H54 (cell line): ENCODE results near the gene SCN2B.
"Not testable (repeated sequence)": the region's sequence is repeated elsewhere in the genome, so short reads cannot be mapped to it uniquely, and the experiment has no call there.

Experiments
- DNase-seq: peaks from one replicate; pipeline ENCODE4 v3.0.0; 2011; ENCODE audit warnings: low spot score, mixed read lengths; ENCODE audit not compliant: insufficient read length
- FAIRE-seq: peaks from 3 replicates; lab custom pipeline; 2011; peaks lifted over from hg19 to GRCh38; lab: Jason Lieb, UNC
- POLR2A ChIP-seq: IDR thresholded peaks from 2 replicates; pipeline ENCODE4 v1.6.1; 2011; ENCODE audit warnings: low read depth, mild to moderate bottlenecking, low read length

The SCN2B gene

DNA sequence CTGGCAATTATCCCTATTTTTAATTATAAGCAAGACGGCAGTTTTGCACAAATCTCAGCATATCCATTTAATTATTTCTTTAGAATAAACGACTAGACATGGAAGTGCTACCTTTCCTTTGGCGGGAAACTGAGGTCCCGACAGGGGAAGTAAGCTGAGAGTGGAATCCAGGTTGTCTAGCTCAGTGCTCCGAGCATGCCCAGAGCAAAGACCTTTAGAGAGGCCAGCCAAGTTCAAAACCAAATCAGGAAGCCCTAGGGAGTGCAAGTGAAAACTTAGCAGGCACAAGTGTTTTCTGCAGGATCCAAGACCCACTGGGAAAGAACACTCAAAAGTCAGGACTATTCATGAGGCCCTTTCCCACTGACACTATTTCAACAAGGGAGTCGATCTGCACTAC is 22.7 kb upstream of the SCN2B start:
- FAIRE-seq (no peak), DNase-seq (no peak)
- TF ChIP-seq POLR2A = no peak

- TF ChIP-seq POLR2A = no peak
- FAIRE-seq (no peak), DNase-seq (peak; percentile 30)
Measured at GRCh38 chr11:118198370-118198769, 21.9 kb upstream of the SCN2B start.

DNA sequence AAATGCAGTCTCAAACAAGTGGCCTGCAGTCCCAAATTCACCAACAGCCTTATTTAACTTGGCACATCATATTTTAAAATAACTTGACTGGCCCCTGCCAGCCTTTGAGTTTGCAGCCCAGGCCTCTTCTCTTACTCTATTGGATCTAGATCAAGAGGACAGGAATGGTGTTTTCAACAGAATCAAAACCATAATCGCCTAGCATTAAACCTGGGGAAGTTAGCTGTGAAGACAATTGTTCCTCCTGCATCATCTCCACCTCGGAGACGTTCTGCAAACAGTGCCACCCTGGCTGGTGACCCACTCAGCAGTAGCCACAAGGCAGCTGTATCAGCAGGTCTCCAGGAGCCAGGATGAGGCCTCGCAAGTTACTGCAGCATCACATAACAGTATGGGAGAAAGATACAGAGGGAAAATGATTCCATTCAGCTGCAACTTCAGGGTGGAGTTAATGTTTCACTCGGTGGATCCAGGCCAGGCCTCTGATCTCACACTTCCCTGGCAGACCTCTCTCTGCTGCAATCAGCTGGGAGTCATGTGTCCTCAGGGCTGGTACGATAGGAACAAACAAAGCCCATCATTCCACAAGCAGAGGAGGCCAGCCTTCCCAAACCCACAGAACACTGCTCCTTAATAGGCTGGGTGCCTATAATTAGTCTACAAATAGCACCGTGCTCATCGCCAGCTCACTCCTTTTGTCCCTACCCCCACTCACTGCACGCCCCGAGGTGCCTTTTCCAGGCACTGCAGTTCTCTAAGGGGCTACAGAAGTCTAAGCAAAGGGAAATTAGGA is 18.6 kb upstream of the SCN2B start:
- DNase-seq (peak; percentile 30), FAIRE-seq (peak; percentile 57)
- no peak for TF ChIP-seq POLR2A

DNA sequence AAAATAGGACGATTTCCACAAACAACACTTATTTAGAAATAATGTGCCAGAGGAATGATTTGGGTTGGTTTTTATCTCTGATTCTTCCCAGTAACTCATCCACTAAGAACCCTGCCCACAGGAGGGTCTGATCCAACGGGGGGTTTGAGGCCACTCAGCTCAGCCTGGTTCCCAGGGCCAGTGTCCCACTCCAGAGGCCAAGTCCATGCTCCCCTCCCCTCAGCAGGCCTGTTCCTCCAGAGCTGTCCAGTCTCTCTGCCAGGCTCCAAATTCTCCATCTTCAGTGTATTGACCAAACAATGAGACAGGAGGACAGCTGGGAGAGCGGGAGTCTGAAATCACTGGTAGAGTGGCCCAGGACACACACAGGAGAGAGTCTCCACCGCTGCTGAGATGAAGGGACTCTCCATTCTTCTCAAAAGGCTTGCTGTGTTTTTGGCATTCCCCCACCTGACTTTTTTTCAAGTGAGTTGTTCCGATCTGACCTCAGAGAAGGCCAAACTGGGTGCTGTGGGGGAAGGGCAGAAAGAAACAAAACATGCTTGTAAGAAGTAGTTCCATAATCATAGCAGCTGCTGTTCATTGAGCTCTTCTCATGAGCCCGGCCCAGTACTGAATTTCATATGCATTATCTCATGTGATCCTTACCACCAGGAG is 17.6 kb upstream of the SCN2B start:
- no peak for TF ChIP-seq POLR2A
- FAIRE-seq (no peak), DNase-seq (no peak)

- FAIRE-seq, DNase-seq: not testable (repeated sequence)
Measured at GRCh38 chr11:118192817-118193216, 16.4 kb upstream of the SCN2B start.

DNA sequence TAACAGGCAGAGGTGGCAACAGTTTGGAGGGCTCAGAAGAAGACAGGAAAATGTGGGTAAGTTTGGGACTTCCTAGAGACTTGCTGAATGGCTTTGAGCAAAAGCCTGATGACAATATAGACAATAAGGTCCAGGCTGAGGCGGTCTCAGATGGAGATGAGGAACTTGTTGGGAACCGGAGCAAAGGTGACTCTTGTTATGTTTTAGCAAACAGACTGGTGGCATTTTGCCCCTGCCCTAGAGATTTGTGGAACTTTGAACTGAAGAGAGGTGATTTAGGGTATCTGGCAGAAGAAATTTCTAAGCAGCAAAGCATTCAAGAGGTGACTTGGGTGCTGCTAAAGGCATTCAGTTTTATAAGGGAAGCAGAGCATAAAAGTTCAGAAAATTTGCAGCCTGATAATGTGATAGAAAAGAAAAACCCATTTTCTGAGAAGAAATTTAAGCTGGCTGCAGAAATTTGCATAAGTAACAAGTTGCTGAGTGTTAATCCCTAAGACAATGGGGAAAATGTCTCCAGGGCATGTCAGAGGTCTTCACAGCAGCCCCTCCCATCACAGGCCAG is 14.6 kb upstream of the SCN2B start:
- DNase-seq, FAIRE-seq: not testable (repeated sequence)

- no peak for FAIRE-seq
- TF ChIP-seq POLR2A = no peak
- DNase-seq = no peak
Measured at GRCh38 chr11:118186346-118187107, 10.1 kb upstream of the SCN2B start.

DNA sequence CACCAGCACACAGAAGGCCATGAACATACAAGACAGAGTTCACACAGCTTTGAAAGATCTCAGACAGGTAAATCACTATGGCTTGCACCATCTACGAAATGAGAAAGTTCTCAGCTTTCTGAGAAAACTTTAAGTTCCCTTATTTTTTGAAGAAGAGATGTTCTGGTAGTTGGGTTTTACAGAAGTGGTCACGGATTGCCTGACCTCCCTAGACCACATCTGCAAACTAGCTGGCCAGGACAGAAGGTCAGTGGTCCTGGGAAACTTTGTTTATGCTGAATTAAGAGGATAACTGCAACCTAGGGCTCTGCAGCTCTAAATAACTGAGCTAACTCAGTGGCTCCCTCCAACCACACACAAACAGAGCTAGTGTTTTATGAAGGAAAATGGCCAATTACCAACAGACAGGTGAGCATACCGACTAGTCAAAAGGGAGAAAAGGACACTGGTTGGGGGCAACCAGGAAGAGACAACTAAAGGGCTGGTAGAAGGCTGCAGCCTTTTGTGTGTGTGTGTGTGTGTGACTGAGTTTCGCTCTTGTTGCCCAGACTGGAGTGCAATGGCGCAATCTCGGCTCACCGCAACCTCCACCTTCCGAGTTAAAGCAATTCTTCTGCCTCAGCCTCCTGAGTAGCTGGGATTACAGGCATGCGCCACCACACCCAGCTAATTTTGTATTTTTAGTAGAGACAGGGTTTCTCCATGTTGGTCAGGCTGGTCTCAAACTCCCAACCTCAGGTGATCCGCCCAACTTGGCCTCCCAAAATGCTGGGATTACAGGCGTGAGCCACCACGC is 8.5 kb upstream of the SCN2B start:
- TF ChIP-seq POLR2A = no peak
- FAIRE-seq = no peak
- no peak for DNase-seq

- not testable (repeated sequence) for DNase-seq, FAIRE-seq
Measured at GRCh38 chr11:118183691-118184090, 7.3 kb upstream of the SCN2B start.

DNA sequence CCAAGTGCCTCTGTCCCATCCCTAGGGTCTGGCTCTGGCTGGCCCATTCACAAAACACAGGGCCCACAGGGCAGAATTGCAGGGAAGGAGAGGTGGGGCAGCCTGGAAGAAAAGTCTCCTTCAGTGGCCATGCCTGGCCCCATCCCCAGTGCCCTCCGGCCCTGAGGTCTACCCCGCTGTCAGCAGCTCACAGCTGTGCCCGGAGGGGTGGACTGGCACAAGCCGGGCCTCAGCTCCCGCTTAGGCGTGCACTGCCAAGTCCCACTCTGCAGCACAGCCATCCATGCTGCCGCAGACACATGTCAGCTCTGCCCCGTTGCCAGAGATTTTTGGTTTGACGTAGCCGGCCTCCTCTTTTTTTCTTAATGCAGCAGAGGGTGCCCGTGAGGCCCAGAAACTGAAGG is 3.9 kb upstream of the SCN2B start:
- DNase-seq = no peak
- FAIRE-seq = no peak
- TF ChIP-seq POLR2A = no peak

DNA sequence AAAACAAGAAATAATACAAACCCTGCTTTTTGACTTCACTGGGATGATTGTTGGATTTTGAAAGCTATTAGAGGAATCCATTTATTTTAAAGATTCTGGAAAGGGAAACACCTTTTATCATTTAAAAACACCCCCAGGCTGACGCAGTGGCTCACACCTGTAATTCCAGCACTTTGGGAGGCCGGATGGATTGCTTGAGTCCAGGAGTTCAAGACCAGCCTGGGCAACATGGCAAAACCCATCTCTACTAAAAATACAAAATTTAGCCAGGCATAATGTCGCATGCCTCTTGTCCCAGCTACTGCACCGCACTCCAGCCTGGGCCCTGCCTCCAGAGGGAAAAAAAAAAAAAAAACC is 317 bp upstream of the SCN2B start:
- no peak for TF ChIP-seq POLR2A
- no peak for FAIRE-seq
- no peak for DNase-seq

DNA sequence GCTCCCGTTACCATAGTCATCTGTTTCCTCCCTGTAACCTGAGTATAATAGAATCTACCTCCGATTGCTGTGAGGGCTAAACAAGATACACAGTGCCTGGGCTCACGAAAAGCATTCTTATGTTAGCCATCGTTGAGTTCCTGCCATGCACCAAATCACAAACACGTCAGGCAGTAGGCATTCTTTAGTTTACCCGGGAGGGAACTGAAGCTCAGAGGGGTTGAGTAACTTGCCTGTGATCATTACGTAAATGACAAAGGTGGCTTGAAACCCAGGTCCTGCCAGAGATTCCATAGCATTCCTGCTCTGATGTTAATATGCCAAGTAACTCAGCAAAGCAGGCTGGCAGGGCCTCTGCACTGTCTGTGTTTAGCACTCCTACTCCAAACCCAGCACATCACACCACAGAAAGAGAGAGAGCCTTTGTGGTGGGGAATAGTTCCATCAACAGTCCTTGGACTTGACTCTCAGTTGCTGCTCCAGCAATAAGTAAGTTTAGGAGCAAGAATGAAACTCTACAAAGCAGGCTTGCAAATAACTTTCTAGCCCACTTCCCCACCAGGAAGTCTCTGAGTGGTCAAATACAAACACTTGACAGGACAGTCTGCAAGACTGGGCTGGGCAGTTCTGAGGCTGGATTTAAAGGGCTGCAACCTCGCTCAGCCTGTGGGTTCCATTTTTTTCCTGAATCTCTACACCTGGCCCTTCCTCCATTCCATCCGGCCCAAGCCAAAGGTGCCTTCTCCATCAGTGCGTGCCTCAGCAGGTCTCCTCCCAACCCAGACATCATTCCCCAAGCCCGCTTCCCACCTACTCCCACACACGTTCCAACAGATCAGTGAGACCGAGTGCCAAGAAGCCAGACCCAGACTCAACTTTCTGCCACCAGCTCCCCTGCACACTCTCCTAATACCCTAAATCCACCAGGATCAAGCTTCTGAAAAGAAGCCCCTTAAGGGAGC is 1.1 kb downstream of the SCN2B start:
- no peak for DNase-seq
- no peak for TF ChIP-seq POLR2A
- no peak for FAIRE-seq

- no peak for TF ChIP-seq POLR2A
- FAIRE-seq (no peak), DNase-seq (no peak)
Measured at GRCh38 chr11:118174006-118174567, 2.4 kb downstream of the SCN2B start.
